Stomach (tissue), 9 donors: ENCODE results near the gene PTPRM. TPM values are rescaled to one million over a fixed set of nuclear protein-coding genes. Genes with fewer than 3 reads are reported as not detected.

Experiments
- DNase-seq, 2 donors: peaks; one replicate each; pipeline versions ENCODE4 v3.0.0 to v3.0.0-alpha.2; 2013 to 2019
- H3K27ac ChIP-seq, 5 donors: fragments of 200-600 bp in 4 of 5; sonication (generic) in 4 of 5; one replicate each; pipeline ENCODE4 v1.5.1; 2013 to 2019; ENCODE audit warnings: mild to moderate bottlenecking in 1 of 5, moderate library complexity in 1 of 5
- H3K27me3 ChIP-seq, 3 donors: fragments of 200-600 bp; sonication (generic); one replicate each; pipeline ENCODE4 v1.5.1; 2017 to 2019; ENCODE audit warnings: mixed run types in 1 of 3
- H3K36me3 ChIP-seq, 4 donors: fragments of 200-600 bp; sonication (generic); 1 replicate in 3 of 4; 2 replicates in 1 of 4; pipeline ENCODE4 v1.5.1; 2016 to 2019
- H3K4me1 ChIP-seq, 4 donors: fragments of 200-600 bp; sonication (generic); one replicate each; pipeline ENCODE4 v1.5.1; 2016 to 2019
- H3K4me3 ChIP-seq, 4 donors: fragments of 200-600 bp; sonication (generic) in 3 of 4; one replicate each; pipeline ENCODE4 v1.5.1; 2016 to 2019; ENCODE audit warnings: mild to moderate bottlenecking in 1 of 4
- H3K9me3 ChIP-seq, 4 donors: fragments of 200-600 bp; sonication (generic); one replicate each; pipeline ENCODE4 v1.5.1; 2016 to 2019
- EP300 ChIP-seq: sonication (generic); formaldehyde crosslinking; IDR thresholded peaks from one replicate; pipeline ENCODE4 v1.6.1; 2017; ENCODE audit warnings: antibody characterized with exemption
- POLR2A ChIP-seq, 4 donors: fragments of 450-650 bp; IDR thresholded peaks; one replicate each; pipeline ENCODE4 v1.6.1; 2016; ENCODE audit warnings: antibody characterized with exemption in 4 of 4, control low read depth in 2 of 4, mild to moderate bottlenecking in 1 of 4, moderate library complexity in 1 of 4
- POLR2AphosphoS5 ChIP-seq, 3 donors: sonication (generic); formaldehyde crosslinking; IDR thresholded peaks; one replicate each; pipeline ENCODE4 v1.6.1; 2016; ENCODE audit warnings: antibody characterized with exemption in 3 of 3
- WGBS, 5 donors: extraction: QIAGEN DNeasy Blood & Tissue Kit in 3 of 5; methylation state at CpG; one replicate each; pipeline versions ENCODE4 v1.1.5 to v1.1.7; 2013 to 2018; 5-methylcytosine and 5-hydroxymethylcytosine counted together
- intact Hi-C: fragments of 100-400 bp; cut with DNase I; formaldehyde crosslinking; loops from one replicate; pipeline ENCODE4 v1.15.1; 2023; ENCODE audit warnings: low total_unique reads
- polyA plus RNA-seq, 3 donors: library from polyadenylated mRNA; stranded (reverse); fragments of 200-250 nt; gene quantifications; one replicate each; pipeline ENCODE4 v1.2.3, GENCODE V29; 2013
- total RNA-seq, 5 donors: library from RNA; depleted of rRNA; stranded (reverse); fragments of >200 nt; gene quantifications; one replicate each; pipeline versions ENCODE4 v1.1.0 to v1.2.3, GENCODE V29; 2014 to 2016
- TF ChIP-seq, protein P1 (sequence below), 7 experiments: fragments of 450-650 bp in 4 of 7; fragments of 200-600 bp in 3 of 7; sonication (generic) in 3 of 7; IDR thresholded peaks; one replicate each; pipeline ENCODE4 v1.5.1; 2016 to 2019; ENCODE audit warnings: antibody characterized with exemption in 7 of 7, control low read depth in 2 of 7, mild to moderate bottlenecking in 1 of 7
- donor health status: healthy with polysubstance abuse.
- donor health status: Bipolar disorder and iron deficiency.
- donor health status: healthy.

PTPRM gene
- total and polyA plus RNA-seq, 8 donors = 7.5 to 246 (median 58.2) TPM

GRCh38 chr18:8080092-8080491 lies 513.0 kb downstream of the PTPRM start:
- Histone ChIP-seq H3K27me3 (no peaks in the 10 kb centered on the region), H3K4me1 (peaks cover 0 to 14% (median 7%) of the 10 kb centered on the region in 4 donors), H3K36me3 (no peaks in the 10 kb centered on the region), H3K9me3 (no peaks in the 10 kb centered on the region), H3K4me3 (no peak overlapping the region), H3K27ac (no peak overlapping the region)
- TF ChIP-seq, protein P1, sequence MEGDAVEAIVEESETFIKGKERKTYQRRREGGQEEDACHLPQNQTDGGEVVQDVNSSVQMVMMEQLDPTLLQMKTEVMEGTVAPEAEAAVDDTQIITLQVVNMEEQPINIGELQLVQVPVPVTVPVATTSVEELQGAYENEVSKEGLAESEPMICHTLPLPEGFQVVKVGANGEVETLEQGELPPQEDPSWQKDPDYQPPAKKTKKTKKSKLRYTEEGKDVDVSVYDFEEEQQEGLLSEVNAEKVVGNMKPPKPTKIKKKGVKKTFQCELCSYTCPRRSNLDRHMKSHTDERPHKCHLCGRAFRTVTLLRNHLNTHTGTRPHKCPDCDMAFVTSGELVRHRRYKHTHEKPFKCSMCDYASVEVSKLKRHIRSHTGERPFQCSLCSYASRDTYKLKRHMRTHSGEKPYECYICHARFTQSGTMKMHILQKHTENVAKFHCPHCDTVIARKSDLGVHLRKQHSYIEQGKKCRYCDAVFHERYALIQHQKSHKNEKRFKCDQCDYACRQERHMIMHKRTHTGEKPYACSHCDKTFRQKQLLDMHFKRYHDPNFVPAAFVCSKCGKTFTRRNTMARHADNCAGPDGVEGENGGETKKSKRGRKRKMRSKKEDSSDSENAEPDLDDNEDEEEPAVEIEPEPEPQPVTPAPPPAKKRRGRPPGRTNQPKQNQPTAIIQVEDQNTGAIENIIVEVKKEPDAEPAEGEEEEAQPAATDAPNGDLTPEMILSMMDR (IDR thresholded peaks at IDR 0.05) = no peak
- no peak for TF ChIP-seq POLR2AphosphoS5 (IDR thresholded peaks at IDR 0.05)
- no peak for TF ChIP-seq EP300
- TF ChIP-seq POLR2A (IDR thresholded peaks at IDR 0.05) = no peak
- intact Hi-C loops = no loop called here
- no peak for DNase-seq

GRCh38 chr18:8081267-8081666 lies 514.2 kb downstream of the PTPRM start:
- H3K36me3 ChIP-seq = peaks cover 0 to 8% (median 5%) of the 10 kb centered on the region in 4 donors
- intact Hi-C loops = no loop called here
- no peaks in the 10 kb centered on the region for H3K27me3 ChIP-seq
- no peak overlapping the region for H3K27ac ChIP-seq
- H3K4me1 ChIP-seq = peaks cover 0 to 14% (median 7%) of the 10 kb centered on the region in 4 donors
- no peaks in the 10 kb centered on the region for H3K9me3 ChIP-seq
- 6 to 19% (median 13%) methylated on average over 1 of the region's 1 CpG for WGBS, 5 donors
- no peak for DNase-seq
- TF ChIP-seq POLR2A (IDR thresholded peaks at IDR 0.05) (no peak), EP300 (no peak), POLR2AphosphoS5 (IDR thresholded peaks at IDR 0.05) (no peak)
- TF ChIP-seq, protein P1 (IDR thresholded peaks at IDR 0.05) = no peak
- no peak overlapping the region for H3K4me3 ChIP-seq

DNA sequence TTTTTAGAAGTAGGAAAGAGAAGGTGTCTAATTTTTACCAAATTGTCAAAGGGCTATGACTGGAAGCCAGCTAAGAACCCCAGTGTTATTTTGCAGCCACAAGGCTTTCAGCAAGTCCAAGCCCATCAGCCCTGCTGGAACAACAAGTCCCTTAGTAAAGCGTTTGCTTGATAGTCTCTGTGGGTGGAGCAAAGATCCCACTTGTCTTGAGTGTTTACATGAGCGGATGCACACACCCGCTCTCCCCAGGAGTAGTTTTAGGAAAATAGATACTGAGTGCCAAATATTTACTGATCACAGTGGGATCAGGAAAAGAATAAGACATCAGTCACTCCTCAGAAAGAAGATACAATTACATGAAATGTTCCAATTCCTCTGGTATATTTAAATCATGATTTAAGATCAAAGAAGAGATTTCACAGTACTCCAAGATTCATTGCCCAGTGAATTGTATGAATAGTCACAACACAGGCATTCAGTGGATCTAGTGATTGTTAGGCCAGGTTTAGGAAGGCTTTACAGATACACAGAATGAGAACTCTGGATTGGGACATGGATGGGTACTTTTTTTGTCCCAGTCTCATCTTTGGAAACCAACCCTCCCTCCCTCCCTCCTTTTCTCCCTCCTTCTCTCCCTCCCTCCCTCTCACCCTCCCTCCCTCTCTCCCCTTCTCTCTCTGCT lies 514.9 kb downstream of the PTPRM start:
- intact Hi-C loops = no loop called here
- TF ChIP-seq EP300 (no peak), POLR2AphosphoS5 (IDR thresholded peaks at IDR 0.05) (no peak), POLR2A (IDR thresholded peaks at IDR 0.05) (no peak)
- TF ChIP-seq, protein P1 (IDR thresholded peaks at IDR 0.05) = no peak
- WGBS, 5 donors = 34 to 67% (median 54%) methylated on average over 3 of the region's 3 CpGs

DNA sequence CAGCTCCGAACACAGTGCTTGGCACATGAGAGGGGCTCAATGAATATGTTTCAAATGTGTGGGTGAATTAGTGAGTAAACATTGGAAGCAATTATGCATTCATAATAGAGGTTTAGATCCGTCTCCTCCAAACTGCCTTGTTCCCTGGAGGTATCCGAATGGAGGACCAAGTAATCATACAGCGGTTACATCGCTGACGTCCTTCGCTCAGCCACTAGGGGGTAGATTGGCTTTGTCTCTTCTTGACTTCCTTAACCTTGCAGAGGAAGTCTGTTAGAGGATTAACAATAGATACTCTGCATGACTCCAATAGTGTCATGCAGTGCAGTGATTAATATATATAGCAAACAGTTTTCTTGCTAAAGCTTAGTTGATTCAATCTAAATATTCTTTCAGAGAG lies 517.0 kb downstream of the PTPRM start:
- intact Hi-C loops = no loop called here
- H3K27ac ChIP-seq = no peak overlapping the region
- peaks cover 0 to 15% (median 7%) of the 10 kb centered on the region in 4 donors for H3K36me3 ChIP-seq
- no peak for TF ChIP-seq EP300
- TF ChIP-seq, protein P1 (IDR thresholded peaks at IDR 0.05) = peak in 2 of 7 experiments; percentile 10 to 24
- peaks cover 0 to 14% (median 7%) of the 10 kb centered on the region in 4 donors for H3K4me1 ChIP-seq
- 73 to 85% (median 80%) methylated on average over 7 of the region's 7 CpGs for WGBS, 5 donors
- no peaks in the 10 kb centered on the region for H3K9me3 ChIP-seq
- no peaks in the 10 kb centered on the region for H3K27me3 ChIP-seq
- DNase-seq = peak in 1 of 2 donors; percentile 66
- no peak overlapping the region for H3K4me3 ChIP-seq

More for the DNA sequence above, 514.9 kb downstream of the PTPRM start:
- Histone ChIP-seq H3K9me3 (no peaks in the 10 kb centered on the region), H3K4me1 (peaks cover 0 to 14% (median 7%) of the 10 kb centered on the region in 4 donors), H3K36me3 (peaks cover 0 to 8% (median 7%) of the 10 kb centered on the region in 4 donors), H3K27me3 (no peaks in the 10 kb centered on the region), H3K4me3 (no peak overlapping the region), H3K27ac (no peak overlapping the region)
- DNase-seq = no peak
